AG04449 (cell line): ENCODE results near the gene AGAP3.

ENCODE experiments used
- CTCF ChIA-PET: fragments of 350-600 bp; formaldehyde crosslinking; extraction: SDS; loops from one replicate; lab custom pipeline; 2021; ENCODE audit warnings: antibody characterized with exemption; lab: Yijun Ruan, JAX
- POLR2A ChIA-PET: fragments of 400-600, 350-600 bp; formaldehyde crosslinking; extraction: SDS; loops from one replicate; lab custom pipeline; 2020; ENCODE audit warnings: antibody characterized with exemption, inconsistent platforms; lab: Yijun Ruan, JAX
- DNase-seq: peaks from one replicate; pipeline ENCODE4 v3.0.0-alpha.2; 2010; ENCODE audit warnings: low read depth, low spot score
- H3K4me3 ChIP-seq: 2 replicates; pipeline ENCODE4 v1.5.1; 2011; ENCODE audit warnings: low read depth, mild to moderate bottlenecking, control low read depth, low read length
- CTCF ChIP-seq: IDR thresholded peaks from one replicate; pipeline ENCODE4 v1.5.1; 2011; ENCODE audit warnings: mild to moderate bottlenecking, moderate library complexity, low read length, control low read depth, inconsistent platforms; ENCODE audit not compliant: insufficient read depth; ENCODE audit errors: missing control alignments

The AGAP3 gene

GRCh38 chr7:151185762-151186639, 99.7 kb downstream of the AGAP3 start:
- CTCF ChIA-PET, result interaction anchor here (0.6 to 1.8 kb wide), 3 partner anchors 9 to 23 kb away, joined by 3 to 7 read pairs (median 4); no protein-coding TSS in a partner anchor
- POLR2A ChIA-PET, result interaction anchor here (0.6 kb wide), 1 partner anchor 92 kb away, joined by 3 read pairs; no protein-coding TSS in a partner anchor
- no peak overlapping the region for H3K4me3 ChIP-seq
- DNase-seq, result no peak
- TF ChIP-seq CTCF, result no peak

GRCh38 chr7:151186640-151187408, 100.5 kb downstream of the AGAP3 start, which contains the start of gene ASB10:
ASB10 (minus strand) TSS chr7:151187250; CDS start chr7:151187130, 120 bp downstream.
- ChIA-PET POLR2A (interaction anchor here (0.6 kb wide), 1 partner anchor 93 kb away, joined by 3 read pairs; no protein-coding TSS in a partner anchor), CTCF (interaction anchor here (1.3 to 2.0 kb wide), 3 partner anchors 10 to 15 kb away, joined by 3 to 7 read pairs (median 6); no protein-coding TSS in a partner anchor)
- DNase-seq, result no peak
- no peak within 1 kb of the TSS for H3K4me3 ChIP-seq
- no peak for TF ChIP-seq CTCF

- ChIA-PET CTCF (interaction anchor here (0.7 to 2.0 kb wide), 5 partner anchors 9 to 84 kb away, joined by 3 to 7 read pairs (median 4); no protein-coding TSS in a partner anchor), POLR2A (interaction anchor here (0.6 kb wide), 1 partner anchor 36 kb away, joined by 3 read pairs; no protein-coding TSS in a partner anchor)
- no peak overlapping the region for H3K4me3 ChIP-seq
- no peak for DNase-seq
- TF ChIP-seq CTCF, result no peak
These were observed 101.4 kb downstream of the AGAP3 start for GRCh38 chr7:151187409-151188251.

GRCh38 chr7:151188252-151188542, 101.9 kb downstream of the AGAP3 start:
- no peak for DNase-seq
- no peak for TF ChIP-seq CTCF
- ChIA-PET CTCF (interaction anchor here (0.7 to 2.0 kb wide), 4 partner anchors 9 to 83 kb away, joined by 3 to 6 read pairs (median 4); no protein-coding TSS in a partner anchor), POLR2A (interaction anchor here (0.6 kb wide), 1 partner anchor 36 kb away, joined by 3 read pairs; no protein-coding TSS in a partner anchor)
- H3K4me3 ChIP-seq, result no peak overlapping the region

- no peak overlapping the region for H3K4me3 ChIP-seq
- DNase-seq, result no peak
- ChIA-PET POLR2A (no interaction called here), CTCF (interaction anchor here (2.0 kb wide), 1 partner anchor 17 kb away, joined by 6 read pairs; no protein-coding TSS in a partner anchor)
- no peak for TF ChIP-seq CTCF
These were observed 102.8 kb downstream of the AGAP3 start for GRCh38 chr7:151189038-151189437.
